ENCODE measurements around the gene SPATA18.
"Not testable (repeated sequence)": the region's sequence is repeated elsewhere in the genome, so short reads cannot be mapped to it uniquely, and the experiment has no call there.

Gene SPATA18

GRCh38 chr4:52054254-52054653 lies 3.1 kb downstream of the SPATA18 start:
- no peak for DNase-seq

- no peak for DNase-seq
These were observed 6.1 kb downstream of the SPATA18 start for GRCh38 chr4:52057196-52057595.

- DNase-seq, result no peak
These were observed 7.2 kb downstream of the SPATA18 start for GRCh38 chr4:52058275-52058674.

- DNase-seq, result no peak
These were observed 8.3 kb downstream of the SPATA18 start for GRCh38 chr4:52059372-52059771.

GRCh38 chr4:52069571-52069970 lies 18.5 kb downstream of the SPATA18 start:
- DNase-seq, result no peak

- no peak for DNase-seq
These were observed 20.9 kb downstream of the SPATA18 start for GRCh38 chr4:52071791-52072546.

- no peak for DNase-seq
These were observed 25.6 kb downstream of the SPATA18 start for GRCh38 chr4:52076731-52077130.

GRCh38 chr4:52079659-52080058 lies 28.6 kb downstream of the SPATA18 start:
- no peak for DNase-seq

- DNase-seq, result no peak
These were observed 30.1 kb downstream of the SPATA18 start for GRCh38 chr4:52081216-52081615.

- DNase-seq, result not testable (repeated sequence)
These were observed 35.3 kb downstream of the SPATA18 start for GRCh38 chr4:52086425-52086824.

GRCh38 chr4:52091801-52092200 lies 40.7 kb downstream of the SPATA18 start:
- no peak for DNase-seq

GRCh38 chr4:52093466-52093865 lies 42.4 kb downstream of the SPATA18 start:
- DNase-seq, result no peak

- DNase-seq, result no peak
These were observed 43.5 kb downstream of the SPATA18 start for GRCh38 chr4:52094376-52095145.

GRCh38 chr4:52095374-52095773 lies 44.3 kb downstream of the SPATA18 start:
- no peak for DNase-seq

GRCh38 chr4:52096048-52096447 lies 44.9 kb downstream of the SPATA18 start:
- DNase-seq, result no peak

GRCh38 chr4:52098618-52099017 lies 47.5 kb downstream of the SPATA18 start:
- DNase-seq, result no peak

GRCh38 chr4:52099860-52100461 lies 48.9 kb downstream of the SPATA18 start:
- DNase-seq, result no peak

GRCh38 chr4:52102587-52102986 lies 51.5 kb downstream of the SPATA18 start:
- DNase-seq, result no peak

- DNase-seq, result peak in 1 of 2 experiments; percentile 2
These were observed 52.2 kb downstream of the SPATA18 start for GRCh38 chr4:52103319-52103718.

- DNase-seq, result no peak
These were observed 54.2 kb downstream of the SPATA18 start for GRCh38 chr4:52105276-52105675.

GRCh38 chr4:52106191-52106590 lies 55.1 kb downstream of the SPATA18 start:
- no peak for DNase-seq

- no peak for DNase-seq
These were observed 55.6 kb downstream of the SPATA18 start for GRCh38 chr4:52106660-52107059.

- no peak for DNase-seq
These were observed 56.2 kb downstream of the SPATA18 start for GRCh38 chr4:52107336-52107735.

- no peak for DNase-seq
These were observed 56.6 kb downstream of the SPATA18 start for GRCh38 chr4:52107745-52108144.

All from SW 1271 (cell line).